ENCODE data around the gene TEX44. TPM values are rescaled to one million over a fixed set of nuclear protein-coding genes. Genes with fewer than 3 reads are reported as not detected.

Gene TEX44
- total and polyA plus RNA-seq, 7 experiments from 2014 or later, result not detected

DNA sequence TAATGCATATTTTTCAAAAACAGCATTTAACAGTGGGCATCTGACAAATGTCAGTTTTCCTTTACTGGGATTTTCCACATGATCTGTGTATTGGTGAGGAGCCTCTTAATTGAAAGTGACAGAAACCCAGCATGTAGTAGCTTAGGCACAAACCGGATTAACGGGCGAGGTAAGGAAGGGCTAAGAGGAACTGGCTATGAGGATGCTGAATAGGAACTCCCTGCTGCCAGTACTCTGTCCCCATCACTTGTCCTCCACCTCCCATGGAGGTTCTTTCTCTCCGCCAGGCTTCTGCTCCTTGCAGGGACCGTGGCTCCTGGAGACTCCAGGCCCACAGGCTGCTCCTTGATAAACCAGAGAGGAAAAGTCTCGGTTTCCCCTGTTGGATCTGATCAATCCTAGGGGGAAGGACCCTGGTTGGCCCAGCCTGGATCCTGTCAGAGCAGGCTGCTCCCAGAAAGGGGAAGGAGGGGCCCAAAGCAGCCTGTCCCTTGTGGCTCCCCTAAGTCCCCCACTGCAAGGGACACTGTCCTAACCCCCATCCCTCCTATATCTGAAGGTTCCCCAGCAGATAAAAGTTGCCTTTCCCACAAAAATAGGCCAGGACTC, 10.3 kb downstream of the TEX44 start:
- H3K36me3 ChIP-seq (ENCODE audit: control insufficient read depth in 2 of 3, insufficient read depth in 3 of 3, low read length in 3 of 3), result no peaks in the 10 kb centered on the region
- H3K4me1 Mint-ChIP-seq, result peaks cover 0 to 14% (median 4%) of the 10 kb centered on the region in 7 donors
- no peaks in the 10 kb centered on the region for H3K27me3 ChIP-seq (ENCODE audit: control insufficient read depth in 2 of 2, insufficient read depth in 2 of 2, low read length in 2 of 2)
- peaks cover 0 to 9% (median 0%) of the 10 kb centered on the region in 5 donors for H3K27me3 Mint-ChIP-seq
- H3K9me3 ChIP-seq (ENCODE audit: control insufficient read depth in 2 of 3, low read length in 3 of 3), result no peaks in the 10 kb centered on the region
- no peaks in the 10 kb centered on the region for H3K9me3 Mint-ChIP-seq
- no peak overlapping the region for H3K27ac ChIP-seq (ENCODE audit: low read depth, low read length)
- H3K4me3 Mint-ChIP-seq, result peak overlapping the region in 6 of 10 donors; percentile 21 to 72 (median 36)
- POLR2A ChIA-PET, result no interaction called here
- intact Hi-C loops (cut with micrococcal nuclease), result loop anchor here in 1 of 2 donors (5.0 kb wide), 1 partner anchor 501 kb away; no protein-coding TSS in a partner anchor
- H3K27ac Mint-ChIP-seq, result peak overlapping the region in 8 of 9 donors; percentile 16 to 92 (median 81)
- CTCF ChIA-PET, result interaction anchor here (1.5 kb wide), 1 partner anchor 83 kb away, joined by 5 read pairs; no protein-coding TSS in a partner anchor
- DNase-seq, result no peak
- H3K4me1 ChIP-seq (ENCODE audit: control insufficient read depth in 2 of 2, insufficient read depth in 2 of 2, low read length in 2 of 2), result peaks cover 0 to 9% of the 10 kb centered on the region in 2 donors
- no peak for ATAC-seq
- H3K4me3 ChIP-seq (ENCODE audit: low read length), result no peak overlapping the region
- no peaks in the 10 kb centered on the region for H3K36me3 Mint-ChIP-seq

- H3K27ac ChIP-seq (ENCODE audit: low read depth, low read length), result peak overlapping the region; percentile 89
- peak overlapping the region; percentile 36 for H3K4me3 ChIP-seq (ENCODE audit: low read length)
- H3K36me3 Mint-ChIP-seq, result no peaks in the 10 kb centered on the region
- H3K9me3 Mint-ChIP-seq, result no peaks in the 10 kb centered on the region
- no peaks in the 10 kb centered on the region for H3K36me3 ChIP-seq (ENCODE audit: control insufficient read depth in 2 of 3, insufficient read depth in 3 of 3, low read length in 3 of 3)
- ATAC-seq, result no peak
- no peaks in the 10 kb centered on the region for H3K27me3 ChIP-seq (ENCODE audit: control insufficient read depth in 2 of 2, insufficient read depth in 2 of 2, low read length in 2 of 2)
- CTCF ChIA-PET, result no interaction called here
- no peaks in the 10 kb centered on the region for H3K9me3 ChIP-seq (ENCODE audit: control insufficient read depth in 2 of 3, low read length in 3 of 3)
- DNase-seq, result peak in 4 of 9 donors; percentile 16 to 46 (median 34)
- POLR2A ChIA-PET, result interaction anchor here (1.1 kb wide), 1 partner anchor 140 kb away, joined by 3 read pairs; the partner anchor contains the start of gene NCL
- H3K4me1 ChIP-seq (ENCODE audit: control insufficient read depth in 2 of 2, insufficient read depth in 2 of 2, low read length in 2 of 2), result peaks cover 0 to 9% of the 10 kb centered on the region in 2 donors
- peak overlapping the region; percentile 32 to 75 (median 60) for H3K4me3 Mint-ChIP-seq
- H3K27ac Mint-ChIP-seq, result peak overlapping the region in 8 of 9 donors; percentile 48 to 92 (median 81)
- peaks cover 0 to 9% (median 0%) of the 10 kb centered on the region in 5 donors for H3K27me3 Mint-ChIP-seq
- intact Hi-C loops (cut with micrococcal nuclease), result loop anchor here (1.0 to 5.0 kb wide), 9 partner anchors 8 to 502 kb away; partner anchors contain the start of genes NCL (in 2 of the 2), PDE6D (in 2 of the 2) and PTMA (in 2 of the 2)
- H3K4me1 Mint-ChIP-seq, result peaks cover 0 to 14% (median 4%) of the 10 kb centered on the region in 7 donors
These were observed 11.5 kb downstream of the TEX44 start for GRCh38 chr2:231604101-231604684.

- H3K36me3 ChIP-seq (ENCODE audit: control insufficient read depth in 2 of 3, insufficient read depth in 3 of 3, low read length in 3 of 3), result no peaks in the 10 kb centered on the region
- ATAC-seq (peak; percentile 89), DNase-seq (peak; percentile 80 to 97 (median 88))
- ChIA-PET CTCF (no interaction called here), POLR2A (interaction anchor here (0.9 to 2.3 kb wide), 3 partner anchors 8 to 141 kb away, joined by 3 to 4 read pairs (median 3); partner anchors contain the start of gene NCL)
- peaks cover 0 to 9% of the 10 kb centered on the region in 2 donors for H3K4me1 ChIP-seq (ENCODE audit: control insufficient read depth in 2 of 2, insufficient read depth in 2 of 2, low read length in 2 of 2)
- no peaks in the 10 kb centered on the region for H3K36me3 Mint-ChIP-seq
- no peaks in the 10 kb centered on the region for H3K9me3 Mint-ChIP-seq
- H3K27me3 Mint-ChIP-seq, result peaks cover 0 to 9% (median 0%) of the 10 kb centered on the region in 5 donors
- intact Hi-C loops (cut with micrococcal nuclease), result loop anchor here (1.0 to 5.0 kb wide), 9 partner anchors 7 to 503 kb away; partner anchors contain the start of genes NCL (in 2 of the 2), PDE6D (in 2 of the 2) and PTMA (in 2 of the 2)
- H3K4me3 ChIP-seq (ENCODE audit: low read length), result peak overlapping the region; percentile 36
- no peaks in the 10 kb centered on the region for H3K9me3 ChIP-seq (ENCODE audit: control insufficient read depth in 2 of 3, low read length in 3 of 3)
- H3K27ac Mint-ChIP-seq, result peak overlapping the region in 8 of 9 donors; percentile 50 to 93 (median 90)
- H3K4me3 Mint-ChIP-seq, result peak overlapping the region; percentile 58 to 77 (median 72)
- H3K27me3 ChIP-seq (ENCODE audit: control insufficient read depth in 2 of 2, insufficient read depth in 2 of 2, low read length in 2 of 2), result no peaks in the 10 kb centered on the region
- H3K27ac ChIP-seq (ENCODE audit: low read depth, low read length), result peak overlapping the region; percentile 89
- peaks cover 0 to 14% (median 4%) of the 10 kb centered on the region in 7 donors for H3K4me1 Mint-ChIP-seq
These were observed 12.3 kb downstream of the TEX44 start for GRCh38 chr2:231604685-231605606.

- Histone ChIP-seq H3K27ac (ENCODE audit: low read depth, low read length) (no peak overlapping the region), H3K4me1 (ENCODE audit: control insufficient read depth in 2 of 2, insufficient read depth in 2 of 2, low read length in 2 of 2) (peaks cover 0 to 9% of the 10 kb centered on the region in 2 donors), H3K36me3 (ENCODE audit: control insufficient read depth in 2 of 3, insufficient read depth in 3 of 3, low read length in 3 of 3) (no peaks in the 10 kb centered on the region), H3K4me3 (ENCODE audit: low read length) (no peak overlapping the region), H3K9me3 (ENCODE audit: control insufficient read depth in 2 of 3, low read length in 3 of 3) (no peaks in the 10 kb centered on the region), H3K27me3 (ENCODE audit: control insufficient read depth in 2 of 2, insufficient read depth in 2 of 2, low read length in 2 of 2) (no peaks in the 10 kb centered on the region)
- peak overlapping the region in 9 of 10 donors; percentile 14 to 75 (median 55) for H3K4me3 Mint-ChIP-seq
- H3K27ac Mint-ChIP-seq, result peak overlapping the region in 7 of 9 donors; percentile 71 to 93 (median 90)
- H3K4me1 Mint-ChIP-seq, result peaks cover 0 to 14% (median 4%) of the 10 kb centered on the region in 7 donors
- H3K36me3 Mint-ChIP-seq, result no peaks in the 10 kb centered on the region
- POLR2A ChIA-PET, result interaction anchor here (0.9 to 2.3 kb wide), 2 partner anchors 8 to 109 kb away, joined by 3 to 4 read pairs; no protein-coding TSS in a partner anchor
- intact Hi-C loops (cut with micrococcal nuclease), result loop anchor here in 1 of 2 donors (2.0 kb wide), 2 partner anchors 141 to 175 kb away; partner anchors contain the start of genes NCL and PDE6D
- H3K9me3 Mint-ChIP-seq, result no peaks in the 10 kb centered on the region
- ATAC-seq (no peak), DNase-seq (no peak)
- peaks cover 0 to 9% (median 0%) of the 10 kb centered on the region in 5 donors for H3K27me3 Mint-ChIP-seq
- CTCF ChIA-PET, result no interaction called here
These were observed 13.0 kb downstream of the TEX44 start for GRCh38 chr2:231605607-231606091.

- no peaks in the 10 kb centered on the region for H3K27me3 ChIP-seq (ENCODE audit: control insufficient read depth in 2 of 2, insufficient read depth in 2 of 2, low read length in 2 of 2)
- intact Hi-C loops (cut with micrococcal nuclease), result no loop called here
- CTCF ChIA-PET, result interaction anchor here (0.7 to 1.6 kb wide), 3 partner anchors 38 to 107 kb away, joined by 3 to 5 read pairs (median 4); no protein-coding TSS in a partner anchor
- Mint-ChIP-seq H3K4me3 (peak overlapping the region in 1 of 10 donors; percentile 5), H3K27ac (peak overlapping the region in 2 of 9 donors; percentile 9 to 90), H3K9me3 (no peaks in the 10 kb centered on the region), H3K4me1 (peaks cover 0 to 18% (median 7%) of the 10 kb centered on the region in 7 donors), H3K27me3 (peaks cover 0 to 7% (median 0%) of the 10 kb centered on the region in 5 donors), H3K36me3 (no peaks in the 10 kb centered on the region)
- H3K9me3 ChIP-seq (ENCODE audit: control insufficient read depth in 2 of 3, low read length in 3 of 3), result no peaks in the 10 kb centered on the region
- no peak overlapping the region for H3K27ac ChIP-seq (ENCODE audit: low read depth, low read length)
- peaks cover 0 to 9% of the 10 kb centered on the region in 2 donors for H3K4me1 ChIP-seq (ENCODE audit: control insufficient read depth in 2 of 2, insufficient read depth in 2 of 2, low read length in 2 of 2)
- ATAC-seq, result no peak
- POLR2A ChIA-PET, result interaction anchor here (0.9 to 2.3 kb wide), 3 partner anchors 50 to 142 kb away, joined by 4 to 5 read pairs (median 4); partner anchors contain the start of gene NCL
- H3K36me3 ChIP-seq (ENCODE audit: control insufficient read depth in 2 of 3, insufficient read depth in 3 of 3, low read length in 3 of 3), result no peaks in the 10 kb centered on the region
- no peak for DNase-seq
- H3K4me3 ChIP-seq (ENCODE audit: low read length), result no peak overlapping the region
These were observed 14.3 kb downstream of the TEX44 start for GRCh38 chr2:231606941-231607340.

All from naive thymus-derived CD4-positive, alpha-beta T cell (primary cell).